Endodermal cell (in vitro differentiated cells): ENCODE data around the gene SCFD2. TPM values are rescaled to one million over a fixed set of nuclear protein-coding genes. Genes with fewer than 3 reads are reported as not detected.
"Not testable (repeated sequence)": the region's sequence is repeated elsewhere in the genome, so short reads cannot be mapped to it uniquely, and the experiment has no call there.

Experiments used
- DNase-seq: peaks from one replicate; pipeline ENCODE4 v3.0.0-alpha.2; 2017
- H3K27ac ChIP-seq: 2 replicates; pipeline ENCODE4 v1.5.1; 2013; ENCODE audit warnings: mild to moderate bottlenecking, low read depth, low read length, moderate library complexity
- H3K27me3 ChIP-seq: 2 replicates; pipeline ENCODE4 v1.6.1; 2013; ENCODE audit warnings: mild to moderate bottlenecking, low read length, moderate library complexity; ENCODE audit not compliant: insufficient read depth, control insufficient read depth, poor library complexity, severe bottlenecking
- H3K36me3 ChIP-seq: 2 replicates; pipeline ENCODE4 v1.7.0; 2013; ENCODE audit warnings: mild to moderate bottlenecking, low read length, moderate library complexity; ENCODE audit not compliant: control insufficient read depth, insufficient read depth
- H3K4me1 ChIP-seq: one replicate; pipeline ENCODE4 v1.7.0; 2013; ENCODE audit warnings: low read length; ENCODE audit not compliant: control insufficient read depth, insufficient read depth
- H3K4me3 ChIP-seq: 2 replicates; pipeline ENCODE4 v1.5.1; 2013; ENCODE audit warnings: mild to moderate bottlenecking, low read length, moderate library complexity
- H3K9ac ChIP-seq: 2 replicates; pipeline ENCODE4 v1.6.1; 2013; ENCODE audit warnings: mild to moderate bottlenecking, low read length, moderate library complexity; ENCODE audit not compliant: poor library complexity, severe bottlenecking; ENCODE audit errors: extremely low read depth
- H3K9me3 ChIP-seq: 2 replicates; pipeline ENCODE4 v1.6.1; 2013; ENCODE audit warnings: mild to moderate bottlenecking, low read length, moderate library complexity; ENCODE audit not compliant: control insufficient read depth
- H3K27ac Mint-ChIP-seq: 2 replicates; pipeline ENCODE4 v1.8.0; 2020; ENCODE audit warnings: mixed read lengths
- H3K27me3 Mint-ChIP-seq: 2 replicates; pipeline ENCODE4 v1.8.0; 2021; ENCODE audit warnings: mild to moderate bottlenecking, mixed read lengths; ENCODE audit not compliant: insufficient read depth
- H3K36me3 Mint-ChIP-seq: 2 replicates; pipeline ENCODE4 v1.8.0; 2020; ENCODE audit warnings: low read depth, mixed read lengths
- H3K4me1 Mint-ChIP-seq: 2 replicates; pipeline ENCODE4 v1.8.0; 2020; ENCODE audit warnings: mixed read lengths
- H3K4me3 Mint-ChIP-seq: 2 replicates; pipeline ENCODE4 v1.8.0; 2020; ENCODE audit warnings: mild to moderate bottlenecking, moderate library complexity, mixed read lengths
- H3K9me3 Mint-ChIP-seq: 2 replicates; pipeline ENCODE4 v1.8.0; 2020; ENCODE audit warnings: mild to moderate bottlenecking, mixed read lengths
- WGBS, 2 experiments: methylation state at CpG; one replicate each; pipeline versions ENCODE4 v1.1.5 to v1.1.7; 2013; ENCODE audit warnings: missing lambda C conversion rate in 2 of 2, mixed read lengths in 1 of 2; ENCODE audit not compliant: insufficient coverage in 1 of 2, insufficient read length in 1 of 2; 5-methylcytosine and 5-hydroxymethylcytosine counted together
- total RNA-seq, 2 donors: library from RNA; stranded (reverse); fragmentation: NEBNext Ultra II Directional in 1 of 2; extraction: Animal tissue kit (Norgen Biotek cat#: 25700) in 1 of 2; gene quantifications; 2 replicates in 1 of 2; 3 replicates in 1 of 2; pipeline ENCODE4 v1.2.1, GENCODE V29; 2021
- TF ChIP-seq, protein P1 (sequence below): fragments of 200-600 bp; sonication (generic); conservative IDR thresholded peaks from 2 replicates; pipeline ENCODE4 v1.5.0; 2021; ENCODE audit warnings: antibody characterized with exemption, mild to moderate bottlenecking

Gene SCFD2
- total RNA-seq, 2 donors from 2014 or later: 5.7 to 6.5 TPM

DNA sequence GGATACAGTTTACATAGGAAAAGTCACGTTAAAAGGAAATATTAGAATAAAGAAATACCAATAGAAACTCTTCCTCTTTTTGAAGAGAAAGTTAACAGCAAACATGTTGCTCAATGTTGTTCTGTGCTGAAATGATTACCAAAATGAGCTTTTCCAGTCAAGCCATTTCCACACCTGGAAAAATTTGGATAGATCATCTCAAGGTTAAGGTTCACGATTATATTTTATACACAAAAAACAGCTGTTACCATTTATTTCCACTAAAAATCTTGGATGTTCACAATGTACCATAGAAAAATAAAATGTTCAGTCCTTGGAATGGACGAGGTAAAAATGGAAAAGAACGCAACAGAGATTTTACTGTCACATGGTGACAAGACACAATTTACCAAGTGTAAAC lies 218.7 kb downstream of the SCFD2 start:
- H3K27ac Mint-ChIP-seq: no peak overlapping the region
- no peaks in the 10 kb centered on the region for H3K27me3 ChIP-seq
- DNase-seq: no peak
- no peak overlapping the region for H3K4me3 Mint-ChIP-seq
- H3K4me1 ChIP-seq: no peaks in the 10 kb centered on the region
- H3K36me3 ChIP-seq: no peaks in the 10 kb centered on the region
- H3K36me3 Mint-ChIP-seq: no peaks in the 10 kb centered on the region
- no peaks in the 10 kb centered on the region for H3K9me3 ChIP-seq
- H3K4me3 ChIP-seq: no peak overlapping the region
- WGBS, 2 experiments: 88 to 96% methylated on average over 2 to 4 of the region's 4 CpGs
- TF ChIP-seq, protein P1, sequence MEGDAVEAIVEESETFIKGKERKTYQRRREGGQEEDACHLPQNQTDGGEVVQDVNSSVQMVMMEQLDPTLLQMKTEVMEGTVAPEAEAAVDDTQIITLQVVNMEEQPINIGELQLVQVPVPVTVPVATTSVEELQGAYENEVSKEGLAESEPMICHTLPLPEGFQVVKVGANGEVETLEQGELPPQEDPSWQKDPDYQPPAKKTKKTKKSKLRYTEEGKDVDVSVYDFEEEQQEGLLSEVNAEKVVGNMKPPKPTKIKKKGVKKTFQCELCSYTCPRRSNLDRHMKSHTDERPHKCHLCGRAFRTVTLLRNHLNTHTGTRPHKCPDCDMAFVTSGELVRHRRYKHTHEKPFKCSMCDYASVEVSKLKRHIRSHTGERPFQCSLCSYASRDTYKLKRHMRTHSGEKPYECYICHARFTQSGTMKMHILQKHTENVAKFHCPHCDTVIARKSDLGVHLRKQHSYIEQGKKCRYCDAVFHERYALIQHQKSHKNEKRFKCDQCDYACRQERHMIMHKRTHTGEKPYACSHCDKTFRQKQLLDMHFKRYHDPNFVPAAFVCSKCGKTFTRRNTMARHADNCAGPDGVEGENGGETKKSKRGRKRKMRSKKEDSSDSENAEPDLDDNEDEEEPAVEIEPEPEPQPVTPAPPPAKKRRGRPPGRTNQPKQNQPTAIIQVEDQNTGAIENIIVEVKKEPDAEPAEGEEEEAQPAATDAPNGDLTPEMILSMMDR: no peak
- no peaks in the 10 kb centered on the region for H3K4me1 Mint-ChIP-seq
- H3K9ac ChIP-seq: no peak overlapping the region
- no peaks in the 10 kb centered on the region for H3K9me3 Mint-ChIP-seq
- no peaks in the 10 kb centered on the region for H3K27me3 Mint-ChIP-seq
- no peak overlapping the region for H3K27ac ChIP-seq

DNA sequence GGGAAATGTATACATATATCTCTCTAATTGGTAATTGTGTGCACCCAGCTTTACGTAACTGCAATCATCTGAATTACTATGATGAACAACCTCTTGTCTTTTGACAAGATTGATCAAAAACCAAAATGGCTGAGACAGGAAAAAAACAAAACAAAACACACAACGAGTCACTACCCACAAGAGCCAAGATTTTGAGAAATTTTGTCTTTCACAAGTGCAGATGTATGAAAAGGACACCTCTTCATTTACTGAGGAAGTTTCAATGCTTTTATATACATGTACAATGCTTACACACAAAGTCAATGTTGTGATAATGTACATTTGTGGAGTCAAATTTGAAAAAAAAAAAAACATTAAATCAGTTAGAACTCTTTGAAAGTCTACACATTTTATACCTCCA lies 224.6 kb downstream of the SCFD2 start:
- Histone ChIP-seq H3K4me3 (no peak overlapping the region), H3K27me3 (no peaks in the 10 kb centered on the region), H3K9me3 (peaks cover 6% of the 10 kb centered on the region), H3K4me1 (no peaks in the 10 kb centered on the region), H3K9ac (no peak overlapping the region), H3K36me3 (no peaks in the 10 kb centered on the region), H3K27ac (no peak overlapping the region)
- Mint-ChIP-seq H3K27me3 (no peaks in the 10 kb centered on the region), H3K27ac (no peak overlapping the region), H3K4me1 (no peaks in the 10 kb centered on the region), H3K9me3 (peaks cover 15% of the 10 kb centered on the region), H3K36me3 (no peaks in the 10 kb centered on the region), H3K4me3 (no peak overlapping the region)
- no peak for DNase-seq
- TF ChIP-seq, protein P1: no peak
- WGBS, 2 experiments: 94 to 100% methylated on average over 1 to 2 of the region's 2 CpGs

DNA sequence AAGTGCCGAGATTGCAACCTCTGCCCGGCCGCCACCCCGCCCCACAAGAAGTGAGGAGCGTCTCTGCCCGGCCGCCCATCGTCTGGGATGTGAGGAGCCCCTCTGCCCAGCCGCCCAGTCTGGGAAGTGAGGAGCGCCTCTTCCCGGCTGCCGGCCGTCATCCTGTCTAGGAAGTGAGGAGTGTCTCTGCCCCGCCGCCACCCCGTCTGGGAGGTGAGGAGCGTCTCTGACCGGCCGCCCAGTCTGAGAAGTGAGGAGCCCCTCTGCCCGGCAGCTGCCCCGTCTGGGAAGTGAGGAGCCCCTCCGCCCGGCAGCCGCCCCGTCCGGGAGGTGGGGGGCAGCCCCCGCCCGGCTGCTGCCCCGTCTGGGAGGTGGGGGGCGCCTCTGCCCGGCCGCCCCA lies 226.6 kb downstream of the SCFD2 start:
- not testable (repeated sequence) for H3K36me3 ChIP-seq, H3K27me3 Mint-ChIP-seq, H3K9ac ChIP-seq, H3K4me3 Mint-ChIP-seq, H3K4me3 ChIP-seq, H3K4me1 Mint-ChIP-seq, H3K27ac Mint-ChIP-seq, H3K27me3 ChIP-seq, H3K4me1 ChIP-seq, H3K36me3 Mint-ChIP-seq, DNase-seq, H3K27ac ChIP-seq, H3K9me3 ChIP-seq
- WGBS, 2 experiments: 96 to 100% methylated on average over 11 to 32 of the region's 32 CpGs
- peaks cover 15% of the 10 kb centered on the region for H3K9me3 Mint-ChIP-seq

DNA sequence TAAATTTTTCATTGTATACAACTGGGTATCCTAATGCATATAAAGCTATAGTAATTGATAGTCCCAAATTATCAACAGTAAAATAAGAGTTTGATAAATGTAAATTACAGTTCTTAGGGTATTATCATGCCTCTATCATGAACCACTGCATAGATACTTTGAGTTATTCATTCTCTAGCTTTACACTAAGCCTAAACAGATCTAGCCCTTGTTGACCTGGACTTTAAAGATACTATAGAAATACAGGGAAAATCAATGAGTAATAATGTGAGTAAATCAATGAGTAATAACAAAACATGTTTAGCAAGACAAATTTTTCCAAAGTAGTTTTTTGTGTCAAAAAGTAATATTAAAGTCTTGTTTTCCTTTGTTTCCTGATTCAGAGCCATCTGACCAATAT lies 228.4 kb downstream of the SCFD2 start:
- Histone ChIP-seq H3K27ac (no peak overlapping the region), H3K9ac (no peak overlapping the region), H3K27me3 (no peaks in the 10 kb centered on the region), H3K4me3 (no peak overlapping the region), H3K4me1 (no peaks in the 10 kb centered on the region), H3K36me3 (no peaks in the 10 kb centered on the region), H3K9me3 (peaks cover 6% of the 10 kb centered on the region)
- Mint-ChIP-seq H3K4me3 (no peak overlapping the region), H3K4me1 (no peaks in the 10 kb centered on the region), H3K27me3 (no peaks in the 10 kb centered on the region), H3K27ac (no peak overlapping the region), H3K36me3 (no peaks in the 10 kb centered on the region), H3K9me3 (peaks cover 15% of the 10 kb centered on the region)
- TF ChIP-seq, protein P1: no peak
- no peak for DNase-seq
